Liver (tissue), 3 donors: ENCODE data around the gene BCAS4.

ENCODE experiments used
- EGR1 ChIP-seq, 2 donors: IDR thresholded peaks; 2 replicates each; pipeline ENCODE4 v1.6.1; 2016 to 2018; ENCODE audit warnings: antibody characterized with exemption in 2 of 2, low read depth in 2 of 2
- FOXA1 ChIP-seq: IDR thresholded peaks from 2 replicates; pipeline ENCODE4 v1.6.1; 2016; ENCODE audit warnings: antibody characterized with exemption
- GABPA ChIP-seq, 2 donors: IDR thresholded peaks in 1 of 2; conservative IDR thresholded peaks in 1 of 2; 2 replicates each; pipeline ENCODE4 v1.6.1; 2016; ENCODE audit warnings: antibody characterized with exemption in 2 of 2, mild to moderate bottlenecking in 1 of 2, moderate library complexity in 1 of 2
- JUND ChIP-seq, 2 donors: IDR thresholded peaks; 2 replicates each; pipeline ENCODE4 v1.6.1; 2016; ENCODE audit warnings: antibody characterized with exemption in 2 of 2
- MAX ChIP-seq: IDR thresholded peaks from 2 replicates; pipeline ENCODE4 v1.6.1; 2016; ENCODE audit warnings: antibody characterized with exemption
- RAD21 ChIP-seq, 2 donors: IDR thresholded peaks; 2 replicates each; pipeline ENCODE4 v1.6.1; 2016; ENCODE audit warnings: antibody characterized with exemption in 2 of 2, mild to moderate bottlenecking in 2 of 2
- REST ChIP-seq: IDR thresholded peaks from 2 replicates; pipeline ENCODE4 v1.6.1; 2016; ENCODE audit warnings: antibody characterized with exemption, mild to moderate bottlenecking
- TAF1 ChIP-seq: conservative IDR thresholded peaks from 2 replicates; pipeline ENCODE4 v1.6.1; 2016; ENCODE audit warnings: antibody characterized with exemption, mild to moderate bottlenecking
- TF ChIP-seq, protein P1 (sequence below): fragments of 150-350 bp; IDR thresholded peaks from 2 replicates; pipeline ENCODE4 v1.5.1; 2017; ENCODE audit warnings: improper control_type of control experiment, low read depth, low read length; ENCODE audit not compliant: missing input control
- TF ChIP-seq, protein P2 (sequence below): IDR thresholded peaks from 2 replicates; pipeline ENCODE4 v1.6.1; 2016; ENCODE audit warnings: antibody characterized with exemption
- donor health status: healthy.
- donor health status: healthy.

DNA sequence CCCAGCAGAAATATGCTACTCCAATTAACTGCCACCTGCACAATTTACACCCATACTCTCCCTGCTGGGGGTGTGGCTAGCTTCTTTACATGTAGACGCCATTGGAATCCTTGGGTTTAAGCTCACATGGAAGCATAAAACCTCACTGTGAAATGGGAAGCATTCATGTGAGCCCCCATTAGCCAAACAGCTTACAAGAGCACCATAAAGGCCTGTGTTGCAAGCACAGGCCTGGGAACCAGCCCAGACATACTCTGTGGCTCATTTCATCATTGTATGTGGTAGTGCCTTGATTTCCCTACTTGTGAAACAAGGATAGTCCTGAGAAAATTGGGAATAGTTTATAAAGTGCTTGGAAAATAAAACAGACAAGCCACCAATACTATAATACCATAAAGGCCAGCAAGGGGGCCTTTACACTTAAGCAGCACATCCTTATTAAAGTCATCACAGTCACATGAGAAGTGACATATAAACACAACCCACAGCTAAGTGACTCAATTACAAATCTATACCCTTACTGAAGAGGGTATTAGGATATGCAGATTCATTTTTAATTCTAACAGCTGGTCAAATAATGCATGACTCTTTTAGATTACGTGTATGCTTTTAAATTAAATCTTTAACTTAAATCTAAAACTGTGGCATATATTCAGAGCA, 129.5 kb downstream of the BCAS4 start:
- TF ChIP-seq EGR1 (IDR thresholded peaks at IDR 0.05; ENCODE audit: low read depth in 2 of 2) (no peak), GABPA (IDR thresholded peaks at IDR 0.05 in 1 of 2, conservative IDR thresholded peaks at IDR 0.05 in 1 of 2) (no peak), REST (no peak), MAX (no peak), FOXA1 (no peak), RAD21 (IDR thresholded peaks at IDR 0.05) (no peak), TAF1 (no peak), JUND (IDR thresholded peaks at IDR 0.05) (no peak)
- TF ChIP-seq, protein P1, sequence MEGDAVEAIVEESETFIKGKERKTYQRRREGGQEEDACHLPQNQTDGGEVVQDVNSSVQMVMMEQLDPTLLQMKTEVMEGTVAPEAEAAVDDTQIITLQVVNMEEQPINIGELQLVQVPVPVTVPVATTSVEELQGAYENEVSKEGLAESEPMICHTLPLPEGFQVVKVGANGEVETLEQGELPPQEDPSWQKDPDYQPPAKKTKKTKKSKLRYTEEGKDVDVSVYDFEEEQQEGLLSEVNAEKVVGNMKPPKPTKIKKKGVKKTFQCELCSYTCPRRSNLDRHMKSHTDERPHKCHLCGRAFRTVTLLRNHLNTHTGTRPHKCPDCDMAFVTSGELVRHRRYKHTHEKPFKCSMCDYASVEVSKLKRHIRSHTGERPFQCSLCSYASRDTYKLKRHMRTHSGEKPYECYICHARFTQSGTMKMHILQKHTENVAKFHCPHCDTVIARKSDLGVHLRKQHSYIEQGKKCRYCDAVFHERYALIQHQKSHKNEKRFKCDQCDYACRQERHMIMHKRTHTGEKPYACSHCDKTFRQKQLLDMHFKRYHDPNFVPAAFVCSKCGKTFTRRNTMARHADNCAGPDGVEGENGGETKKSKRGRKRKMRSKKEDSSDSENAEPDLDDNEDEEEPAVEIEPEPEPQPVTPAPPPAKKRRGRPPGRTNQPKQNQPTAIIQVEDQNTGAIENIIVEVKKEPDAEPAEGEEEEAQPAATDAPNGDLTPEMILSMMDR: no peak
- TF ChIP-seq, protein P2, sequence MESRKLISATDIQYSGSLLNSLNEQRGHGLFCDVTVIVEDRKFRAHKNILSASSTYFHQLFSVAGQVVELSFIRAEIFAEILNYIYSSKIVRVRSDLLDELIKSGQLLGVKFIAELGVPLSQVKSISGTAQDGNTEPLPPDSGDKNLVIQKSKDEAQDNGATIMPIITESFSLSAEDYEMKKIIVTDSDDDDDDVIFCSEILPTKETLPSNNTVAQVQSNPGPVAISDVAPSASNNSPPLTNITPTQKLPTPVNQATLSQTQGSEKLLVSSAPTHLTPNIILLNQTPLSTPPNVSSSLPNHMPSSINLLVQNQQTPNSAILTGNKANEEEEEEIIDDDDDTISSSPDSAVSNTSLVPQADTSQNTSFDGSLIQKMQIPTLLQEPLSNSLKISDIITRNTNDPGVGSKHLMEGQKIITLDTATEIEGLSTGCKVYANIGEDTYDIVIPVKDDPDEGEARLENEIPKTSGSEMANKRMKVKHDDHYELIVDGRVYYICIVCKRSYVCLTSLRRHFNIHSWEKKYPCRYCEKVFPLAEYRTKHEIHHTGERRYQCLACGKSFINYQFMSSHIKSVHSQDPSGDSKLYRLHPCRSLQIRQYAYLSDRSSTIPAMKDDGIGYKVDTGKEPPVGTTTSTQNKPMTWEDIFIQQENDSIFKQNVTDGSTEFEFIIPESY: no peak
